BE2C (cell line): ENCODE data around the gene MAML2.

Experiments
- DNase-seq: peaks from one replicate; pipeline ENCODE4 v3.0.0-alpha.2; 2020
- H3K27me3 ChIP-seq: fragments of 250-450 bp; sonication (Bioruptor Pico); 2 replicates; pipeline ENCODE4 v1.5.1; 2020; ENCODE audit warnings: mild to moderate bottlenecking
- H3K36me3 ChIP-seq: fragments of 250-450 bp; sonication (Bioruptor Pico); 2 replicates; pipeline ENCODE4 v1.5.1; 2020; ENCODE audit warnings: mild to moderate bottlenecking
- H3K4me1 ChIP-seq: fragments of 250-450 bp; sonication (Bioruptor Pico); 2 replicates; pipeline ENCODE4 v1.5.1; 2020
- H3K4me3 ChIP-seq: 2 replicates; pipeline ENCODE4 v1.5.1; 2011; ENCODE audit warnings: low read depth, low read length
- H3K9me3 ChIP-seq: fragments of 250-450 bp; sonication (Bioruptor Pico); 2 replicates; pipeline ENCODE4 v1.5.1; 2020
- TF ChIP-seq, protein P1 (sequence below): IDR thresholded peaks from 2 replicates; pipeline ENCODE4 v1.5.1; 2012; ENCODE audit warnings: mild to moderate bottlenecking, low read depth, low read length

The MAML2 gene

DNA sequence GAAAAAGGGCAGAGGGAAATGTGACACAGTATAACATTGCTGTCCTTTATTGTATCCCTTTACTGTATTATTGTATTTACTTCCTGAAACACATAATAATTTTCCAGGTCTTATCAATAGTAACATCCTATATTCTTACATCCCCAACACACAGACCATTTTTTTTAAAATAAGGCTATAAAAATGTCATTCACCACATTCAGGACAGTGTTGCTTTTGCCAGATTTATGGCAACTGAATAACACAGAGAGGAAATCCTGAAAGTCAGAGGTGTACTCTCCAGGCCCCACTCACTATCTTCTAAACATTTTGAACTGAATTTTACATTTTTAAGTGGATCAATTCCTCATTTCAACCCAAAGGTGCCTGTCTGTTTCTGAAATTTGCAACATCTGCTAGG lies 314.2 kb downstream of the MAML2 start:
- H3K27me3 ChIP-seq: no peaks in the 10 kb centered on the region
- H3K4me1 ChIP-seq: no peaks in the 10 kb centered on the region
- DNase-seq: no peak
- no peak overlapping the region for H3K4me3 ChIP-seq
- TF ChIP-seq, protein P1, sequence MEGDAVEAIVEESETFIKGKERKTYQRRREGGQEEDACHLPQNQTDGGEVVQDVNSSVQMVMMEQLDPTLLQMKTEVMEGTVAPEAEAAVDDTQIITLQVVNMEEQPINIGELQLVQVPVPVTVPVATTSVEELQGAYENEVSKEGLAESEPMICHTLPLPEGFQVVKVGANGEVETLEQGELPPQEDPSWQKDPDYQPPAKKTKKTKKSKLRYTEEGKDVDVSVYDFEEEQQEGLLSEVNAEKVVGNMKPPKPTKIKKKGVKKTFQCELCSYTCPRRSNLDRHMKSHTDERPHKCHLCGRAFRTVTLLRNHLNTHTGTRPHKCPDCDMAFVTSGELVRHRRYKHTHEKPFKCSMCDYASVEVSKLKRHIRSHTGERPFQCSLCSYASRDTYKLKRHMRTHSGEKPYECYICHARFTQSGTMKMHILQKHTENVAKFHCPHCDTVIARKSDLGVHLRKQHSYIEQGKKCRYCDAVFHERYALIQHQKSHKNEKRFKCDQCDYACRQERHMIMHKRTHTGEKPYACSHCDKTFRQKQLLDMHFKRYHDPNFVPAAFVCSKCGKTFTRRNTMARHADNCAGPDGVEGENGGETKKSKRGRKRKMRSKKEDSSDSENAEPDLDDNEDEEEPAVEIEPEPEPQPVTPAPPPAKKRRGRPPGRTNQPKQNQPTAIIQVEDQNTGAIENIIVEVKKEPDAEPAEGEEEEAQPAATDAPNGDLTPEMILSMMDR: no peak
- H3K36me3 ChIP-seq: no peaks in the 10 kb centered on the region
- no peaks in the 10 kb centered on the region for H3K9me3 ChIP-seq

DNA sequence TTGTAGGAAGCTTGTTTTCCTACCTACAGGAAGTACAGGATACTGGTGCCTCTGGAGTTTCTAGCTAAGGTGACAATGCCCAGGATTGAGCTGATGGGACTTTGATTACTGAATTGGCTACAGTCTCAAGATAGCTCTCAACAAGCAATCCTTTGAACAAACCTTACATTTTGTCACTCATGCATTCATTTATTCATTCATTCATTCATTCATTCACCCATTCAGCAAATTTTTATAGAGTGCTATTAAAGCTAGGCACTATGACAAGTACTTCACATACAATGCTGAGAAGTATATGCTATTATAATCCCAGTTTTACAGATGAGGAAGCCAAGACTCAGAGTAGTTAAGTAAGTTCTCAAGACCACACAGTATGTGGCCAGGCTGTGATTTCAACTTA lies 316.0 kb downstream of the MAML2 start:
- TF ChIP-seq, protein P1: no peak
- H3K9me3 ChIP-seq: no peaks in the 10 kb centered on the region
- no peaks in the 10 kb centered on the region for H3K36me3 ChIP-seq

DNA sequence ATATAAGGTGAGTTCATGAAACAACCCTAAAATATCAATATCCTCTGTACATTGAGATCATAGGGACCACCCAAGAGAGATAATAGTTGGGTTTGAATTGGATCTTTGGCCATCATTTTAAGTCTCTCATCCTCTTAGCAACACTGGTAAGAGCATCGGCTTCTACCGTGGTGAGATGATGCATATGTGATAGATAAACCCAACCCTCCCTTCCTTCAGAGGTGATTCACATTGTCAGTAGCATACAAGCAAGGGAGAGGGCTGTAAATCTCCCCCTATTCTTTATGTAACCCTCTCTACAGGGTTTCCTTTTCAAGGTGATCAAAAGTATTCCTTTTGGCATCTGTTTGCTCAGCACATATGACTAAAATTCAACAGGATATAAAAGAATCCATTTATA lies 316.7 kb downstream of the MAML2 start:
- no peak for DNase-seq
- Histone ChIP-seq H3K36me3 (no peaks in the 10 kb centered on the region), H3K4me3 (no peak overlapping the region), H3K4me1 (peaks cover 3% of the 10 kb centered on the region; the same call in 1 of the 2 replicates), H3K27me3 (no peaks in the 10 kb centered on the region), H3K9me3 (no peaks in the 10 kb centered on the region)
- TF ChIP-seq, protein P1: no peak

More for the DNA sequence above, 316.0 kb downstream of the MAML2 start:
- Histone ChIP-seq H3K4me3 (no peak overlapping the region), H3K4me1 (peaks cover 3% of the 10 kb centered on the region; the same call in 1 of the 2 replicates), H3K27me3 (no peaks in the 10 kb centered on the region)
- DNase-seq: no peak

DNA sequence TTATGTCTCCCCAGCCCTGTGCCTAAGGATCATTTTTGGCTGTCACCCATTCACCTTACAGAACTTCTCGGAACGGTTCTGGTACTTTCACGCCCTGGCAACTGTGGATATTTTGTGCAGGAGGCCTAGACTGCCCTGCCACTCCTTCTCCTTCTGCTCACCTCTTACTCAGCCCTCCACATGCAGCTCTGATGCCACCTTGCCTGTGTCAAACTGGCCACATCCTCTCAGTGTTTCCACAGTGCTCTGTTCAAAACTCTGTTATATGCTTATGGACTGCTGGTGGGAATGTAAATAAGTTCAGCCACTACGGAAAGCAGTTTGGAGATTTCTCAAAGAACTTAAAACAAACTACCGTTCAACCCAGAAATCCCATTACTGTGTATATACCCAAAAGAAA lies 318.3 kb downstream of the MAML2 start:
- Histone ChIP-seq H3K36me3 (no peaks in the 10 kb centered on the region), H3K27me3 (no peaks in the 10 kb centered on the region), H3K4me1 (peaks cover 3% of the 10 kb centered on the region; the same call in 1 of the 2 replicates), H3K9me3 (no peaks in the 10 kb centered on the region), H3K4me3 (no peak overlapping the region)
- TF ChIP-seq, protein P1: no peak
- DNase-seq: no peak

DNA sequence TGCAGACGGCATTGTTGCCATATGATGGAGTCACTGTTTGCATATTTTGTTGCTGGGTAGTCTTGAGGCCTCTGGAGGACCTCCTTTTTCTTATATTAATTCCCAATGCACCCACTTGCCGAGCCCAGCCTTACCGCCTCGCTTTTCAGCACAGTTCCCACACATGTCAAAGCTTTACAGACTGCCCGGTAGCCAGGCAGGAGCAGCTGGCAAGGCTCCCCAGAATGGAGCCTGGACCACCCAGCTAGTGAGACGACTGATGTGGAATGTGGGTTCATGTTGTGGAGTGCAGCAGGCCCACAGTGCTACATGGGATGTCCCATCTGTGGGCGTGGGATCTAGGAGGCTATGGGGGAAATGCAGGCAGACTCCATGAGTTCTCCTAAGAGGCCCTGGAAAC lies 319.7 kb downstream of the MAML2 start:
- TF ChIP-seq, protein P1: no peak
- Histone ChIP-seq H3K36me3 (no peaks in the 10 kb centered on the region), H3K4me3 (no peak overlapping the region), H3K4me1 (peaks cover 3% of the 10 kb centered on the region; the same call in 1 of the 2 replicates), H3K27me3 (no peaks in the 10 kb centered on the region), H3K9me3 (no peaks in the 10 kb centered on the region)
- DNase-seq: no peak

DNA sequence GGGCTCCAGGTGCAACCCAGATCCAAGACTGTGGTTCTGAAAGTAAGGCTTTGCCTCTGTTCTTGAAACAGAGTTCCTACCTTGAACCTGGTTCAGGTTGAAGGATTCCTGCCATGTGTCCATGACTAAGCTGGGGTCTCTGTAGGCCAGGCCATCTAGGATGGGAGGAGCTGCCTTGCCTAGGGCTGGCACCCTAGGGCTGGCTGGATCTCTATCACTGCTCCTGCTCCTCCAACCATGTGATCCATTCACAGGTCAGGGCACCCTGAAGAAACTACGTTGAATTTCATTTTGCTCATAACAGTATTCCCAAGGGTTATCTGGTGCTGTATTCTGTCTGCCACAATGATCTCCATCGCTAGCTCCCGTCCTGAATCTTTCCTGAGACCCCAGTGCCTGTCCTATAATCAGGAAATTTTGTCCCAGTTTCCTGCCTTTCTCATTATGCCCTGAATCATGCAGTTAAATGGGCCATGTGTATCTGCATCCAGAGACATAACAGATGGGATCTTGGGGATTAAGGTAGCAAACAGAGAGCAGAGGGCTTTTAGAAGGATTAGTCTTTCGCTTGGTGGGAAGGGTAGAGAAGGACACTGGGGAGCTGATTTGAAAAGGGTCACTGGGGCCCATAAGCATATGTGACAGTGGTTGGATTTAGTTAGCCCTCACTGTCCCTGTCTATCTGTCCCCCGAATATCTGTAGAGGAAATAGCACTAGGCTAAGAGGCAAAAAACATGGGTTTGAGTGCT lies 320.9 kb downstream of the MAML2 start:
- DNase-seq: peak; percentile 23
- Histone ChIP-seq H3K4me3 (no peak overlapping the region), H3K9me3 (no peaks in the 10 kb centered on the region), H3K27me3 (no peaks in the 10 kb centered on the region), H3K4me1 (peaks cover 3% of the 10 kb centered on the region; the same call in 1 of the 2 replicates), H3K36me3 (no peaks in the 10 kb centered on the region)
- TF ChIP-seq, protein P1: no peak
